IMR-90 (cell line): ENCODE measurements around the gene TMEM131L. TPM values are rescaled to one million over a fixed set of nuclear protein-coding genes. Genes with fewer than 3 reads are reported as not detected.

ENCODE experiments used
- ATAC-seq: fragments of 200-7000 bp; cut with Tn5 transposase; 2 replicates; pipeline ENCODE4 v1.9.1; 2020; ENCODE audit warnings: low read depth, mild to moderate bottlenecking, moderate library complexity
- BruUV-seq: library from RNA; stranded (reverse); fragments of 400-500 nt; replicated peaks from 2 replicates; lab custom pipeline; 2021; lab: Mats Ljungman, UMichigan
- CTCF ChIA-PET: fragments of 300-600 bp; formaldehyde crosslinking; extraction: SDS; loops from one replicate; lab custom pipeline; 2021; ENCODE audit warnings: antibody characterized with exemption; lab: Yijun Ruan, JAX
- POLR2A ChIA-PET: fragments of 300-600 bp; sonication (Branson Sonifier 250); formaldehyde crosslinking; loops from one replicate; lab custom pipeline; 2022; ENCODE audit warnings: antibody characterized with exemption; ENCODE audit not compliant: unreplicated experiment; lab: Charles Lee
- DNase-seq: peaks from one replicate; pipeline ENCODE4 v3.0.0; 2013
- H2AFZ ChIP-seq: replicated peaks from 2 replicates; pipeline ENCODE3; 2013; ENCODE audit warnings: low read length, mild to moderate bottlenecking; ENCODE audit not compliant: poor library complexity
- H2AK5ac ChIP-seq: 2 replicates; pipeline ENCODE4 v1.6.1; 2013; ENCODE audit warnings: low read depth, low read length, inconsistent platforms
- H2AK9ac ChIP-seq: replicated peaks from 2 replicates; pipeline ENCODE3; 2013; ENCODE audit warnings: mild to moderate bottlenecking, low read depth, low read length, moderate library complexity; ENCODE audit not compliant: poor library complexity
- H2BK120ac ChIP-seq: 2 replicates; pipeline ENCODE4 v1.6.1; 2013; ENCODE audit warnings: low read depth, low read length, inconsistent platforms
- H2BK15ac ChIP-seq: 3 replicates; pipeline ENCODE4 v1.6.1; 2013; ENCODE audit warnings: low read depth, low read length, inconsistent platforms
- H2BK20ac ChIP-seq: 2 replicates; pipeline ENCODE4 v1.6.1; 2013; ENCODE audit warnings: low read depth, mild to moderate bottlenecking, inconsistent platforms, low read length, moderate library complexity
- H2BK5ac ChIP-seq: 2 replicates; pipeline ENCODE4 v1.6.1; 2013; ENCODE audit warnings: mild to moderate bottlenecking, low read depth, low read length, inconsistent platforms; ENCODE audit not compliant: poor library complexity, severe bottlenecking
- H3K14ac ChIP-seq: replicated peaks from 2 replicates; pipeline ENCODE4 v1.6.1; 2013; ENCODE audit warnings: low read depth, low read length, inconsistent platforms
- H3K18ac ChIP-seq: 2 replicates; pipeline ENCODE4 v1.6.1; 2013; ENCODE audit warnings: low read depth, low read length, control low read depth
- H3K23ac ChIP-seq: 2 replicates; pipeline ENCODE4 v1.6.1; 2013; ENCODE audit warnings: low read depth, low read length, inconsistent platforms
- H3K27ac ChIP-seq: 2 replicates; pipeline ENCODE4 v1.5.1; 2013; ENCODE audit warnings: mild to moderate bottlenecking, control low read depth, low read length; ENCODE audit not compliant: insufficient read depth
- H3K27me3 ChIP-seq: 2 replicates; pipeline ENCODE4 v1.6.1; 2013; ENCODE audit warnings: low read length; ENCODE audit not compliant: control insufficient read depth, insufficient read depth
- H3K36me3 ChIP-seq: 2 replicates; pipeline ENCODE4 v1.6.1; 2013; ENCODE audit warnings: low read length, mixed read lengths; ENCODE audit not compliant: control insufficient read depth, insufficient read depth
- H3K4ac ChIP-seq: 2 replicates; pipeline ENCODE4 v1.6.1; 2013; ENCODE audit warnings: low read depth, low read length, inconsistent platforms
- H3K4me1 ChIP-seq: 2 replicates; pipeline ENCODE4 v1.6.1; 2013; ENCODE audit warnings: low read length, mixed read lengths; ENCODE audit not compliant: control insufficient read depth, insufficient read depth
- H3K4me2 ChIP-seq: 2 replicates; pipeline ENCODE4 v1.6.1; 2013; ENCODE audit warnings: low read depth, mild to moderate bottlenecking, control low read depth, low read length, moderate library complexity
- H3K4me3 ChIP-seq: 2 replicates; pipeline ENCODE4 v1.5.1; 2013; ENCODE audit warnings: low read depth, mild to moderate bottlenecking, control low read depth, low read length, moderate library complexity; ENCODE audit not compliant: insufficient read depth
- H3K56ac ChIP-seq: 2 replicates; pipeline ENCODE4 v1.6.1; 2013; ENCODE audit warnings: low read length, inconsistent platforms; ENCODE audit not compliant: insufficient read depth; ENCODE audit errors: extremely low read depth
- H3K79me1 ChIP-seq, 2 experiments: 2 replicates each; pipeline ENCODE4 v1.6.1; 2013; ENCODE audit warnings: low read length in 2 of 2, inconsistent platforms in 1 of 2, low read depth in 1 of 2
- H3K9ac ChIP-seq: 2 replicates; pipeline ENCODE4 v1.6.1; 2013; ENCODE audit warnings: low read depth, low read length, control low read depth
- H3K9me1 ChIP-seq: 2 replicates; pipeline ENCODE4 v1.6.1; 2013; ENCODE audit warnings: low read length, inconsistent platforms; ENCODE audit not compliant: insufficient read depth
- H3K9me3 ChIP-seq: 2 replicates; pipeline ENCODE4 v1.6.1; 2013; ENCODE audit warnings: low read length; ENCODE audit not compliant: control insufficient read depth, insufficient read depth
- H4K20me1 ChIP-seq: 2 replicates; pipeline ENCODE4 v1.6.1; 2013; ENCODE audit warnings: low read length, inconsistent platforms; ENCODE audit not compliant: insufficient read depth
- H4K5ac ChIP-seq: 2 replicates; pipeline ENCODE4 v1.6.1; 2013; ENCODE audit warnings: mild to moderate bottlenecking, low read depth, low read length, control low read depth
- H4K8ac ChIP-seq, 2 experiments: 2 replicates each; pipeline ENCODE4 v1.6.1; 2013; ENCODE audit warnings: low read depth in 2 of 2, low read length in 2 of 2, control low read depth in 1 of 2, inconsistent platforms in 1 of 2
- H4K91ac ChIP-seq: 2 replicates; pipeline ENCODE4 v1.6.1; 2013; ENCODE audit warnings: low read depth, low read length, inconsistent platforms; ENCODE audit not compliant: insufficient read depth
- BHLHE40 ChIP-seq: fragments of 150-350 bp; IDR thresholded peaks from 2 replicates; pipeline ENCODE4 v1.6.1; 2016; ENCODE audit warnings: mild to moderate bottlenecking, low read depth, low read length
- CEBPB ChIP-seq: IDR thresholded peaks from 2 replicates; pipeline ENCODE4 v1.6.1; 2012; ENCODE audit warnings: low read depth, low read length, improper control_type of control experiment
- CHD1 ChIP-seq: IDR thresholded peaks from 2 replicates; pipeline ENCODE4 v1.6.1; 2012; ENCODE audit warnings: low read depth, low read length, improper control_type of control experiment
- FOS ChIP-seq: fragments of 150-350 bp; IDR thresholded peaks from 2 replicates; pipeline ENCODE4 v1.6.1; 2016; ENCODE audit warnings: low read depth, low read length
- MAFK ChIP-seq: IDR thresholded peaks from 2 replicates; pipeline ENCODE4 v1.6.1; 2012; ENCODE audit warnings: low read depth, low read length, improper control_type of control experiment
- MAZ ChIP-seq: IDR thresholded peaks from 2 replicates; pipeline ENCODE4 v1.6.1; 2012; ENCODE audit warnings: low read depth, mild to moderate bottlenecking, low read length, improper control_type of control experiment, moderate library complexity, borderline replicate concordance
- MXI1 ChIP-seq: IDR thresholded peaks from 2 replicates; pipeline ENCODE4 v1.6.1; 2012; ENCODE audit warnings: low read depth, mild to moderate bottlenecking, low read length, moderate library complexity, borderline replicate concordance
- NFE2L2 ChIP-seq: fragments of 150-350 bp; IDR thresholded peaks from 2 replicates; pipeline ENCODE4 v1.6.1; 2016; ENCODE audit warnings: low read depth, mild to moderate bottlenecking, low read length
- POLR2A ChIP-seq: IDR thresholded peaks from 2 replicates; pipeline ENCODE4 v1.6.1; 2012; ENCODE audit warnings: mild to moderate bottlenecking, low read depth, low read length
- RAD21 ChIP-seq: IDR thresholded peaks from 2 replicates; pipeline ENCODE4 v1.6.1; 2012; ENCODE audit warnings: low read length, improper control_type of control experiment
- RCOR1 ChIP-seq: IDR thresholded peaks from 2 replicates; pipeline ENCODE4 v1.6.1; 2012; ENCODE audit warnings: mild to moderate bottlenecking, low read length, improper control_type of control experiment; ENCODE audit not compliant: insufficient replicate concordance
- RFX5 ChIP-seq: IDR thresholded peaks from 2 replicates; pipeline ENCODE4 v1.8.0; 2012; ENCODE audit warnings: low read depth, mild to moderate bottlenecking, low read length, moderate library complexity
- SMC3 ChIP-seq: fragments of 150-350 bp; IDR thresholded peaks from 2 replicates; pipeline ENCODE4 v1.6.1; 2016; ENCODE audit warnings: low read depth, mild to moderate bottlenecking, antibody characterized with exemption, low read length, moderate library complexity
- WGBS, 2 experiments: methylation state at CpG; one replicate each; pipeline versions ENCODE4 v1.1.5 to v1.1.7; 2013; ENCODE audit warnings: missing lambda C conversion rate in 2 of 2; ENCODE audit not compliant: insufficient read length in 1 of 2; ENCODE audit errors: extremely low coverage in 2 of 2; 5-methylcytosine and 5-hydroxymethylcytosine counted together
- dilution Hi-C: fragments of 300-500 bp; cut with HindIII; formaldehyde crosslinking; loops from one replicate; pipeline ENCODE4 v1.14.3; 2018; ENCODE audit warnings: low sequenced_read_pairs; ENCODE audit not compliant: unreplicated experiment
- in situ Hi-C: fragments of 300-500 bp; cut with MboI; formaldehyde crosslinking; loops from 3 replicates; pipeline ENCODE4 v1.14.3; 2019; ENCODE audit warnings: low sequenced_read_pairs, inconsistent platforms, mixed read lengths
- intact Hi-C: fragments of 100-400 bp; cut with micrococcal nuclease; formaldehyde crosslinking; loops from 2 replicates; pipeline ENCODE4 v1.10.0; 2022
- polyA plus RNA-seq, 3 experiments: library from polyadenylated mRNA; depleted of rRNA; stranded (reverse); fragments of >200 nt; gene quantifications; 2 replicates each; pipeline ENCODE4 v1.2.3, GENCODE V29; 2012; ENCODE audit warnings: low replicate concordance in 1 of 3
- total RNA-seq: library from RNA; depleted of rRNA; stranded (reverse); fragments of >200 nt; gene quantifications from 2 replicates; pipeline ENCODE4 v1.2.3, GENCODE V29; 2012
- TF ChIP-seq, protein P1 (sequence below): fragments of 150-350 bp; IDR thresholded peaks from 2 replicates; pipeline ENCODE4 v1.6.1; 2017; ENCODE audit warnings: mild to moderate bottlenecking, antibody characterized with exemption, low read length, low read depth
- TF ChIP-seq, protein P2 (sequence below): conservative IDR thresholded peaks from 2 replicates; pipeline ENCODE4 v1.5.1; 2012; ENCODE audit warnings: mild to moderate bottlenecking, low read depth, low read length, improper control_type of control experiment
- TF ChIP-seq, protein P3 (sequence below): fragments of 150-350 bp; IDR thresholded peaks from 2 replicates; pipeline ENCODE4 v1.6.1; 2016; ENCODE audit warnings: low read depth, mild to moderate bottlenecking, low read length, moderate library complexity, borderline replicate concordance

The TMEM131L gene
- total and polyA plus RNA-seq, 2 of the 4 experiments (the other 2 are of a cell fraction): 8.4 to 23.8 TPM

DNA sequence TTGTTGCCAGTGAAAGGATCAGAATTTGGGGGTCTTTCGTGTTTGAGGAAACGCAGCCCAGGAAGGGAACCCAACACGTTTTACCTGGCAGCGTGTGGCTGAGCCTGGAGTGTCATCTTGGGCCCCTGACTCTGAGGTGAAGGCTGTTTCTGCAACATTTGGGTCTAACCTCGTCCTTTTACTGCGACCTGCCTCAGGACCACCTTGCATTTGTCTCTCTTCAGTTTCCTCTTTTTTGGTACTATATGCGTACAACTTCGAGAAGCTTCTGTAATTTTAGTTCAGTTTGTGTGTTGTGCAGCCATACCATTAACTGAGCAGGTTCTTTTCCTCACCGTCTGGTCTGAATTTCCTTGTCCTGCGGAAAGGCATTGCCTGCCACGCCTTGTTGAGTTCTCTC, 61.5 kb downstream of the TMEM131L start:
- no peaks in the 10 kb centered on the region for H3K9me3 ChIP-seq
- H2AFZ ChIP-seq: no peak overlapping the region
- H2BK15ac ChIP-seq: no peak overlapping the region
- H4K5ac ChIP-seq: no peak overlapping the region
- no TSS peak for BruUV-seq
- DNase-seq: no peak
- H3K79me1 ChIP-seq: peaks cover 4 to 14% of the 10 kb centered on the region in 2 experiments; a peak in 2 of 4 replicates
- no peak overlapping the region for H3K4me2 ChIP-seq
- no peak overlapping the region for H3K23ac ChIP-seq
- no peaks in the 10 kb centered on the region for H4K20me1 ChIP-seq
- H3K4me3 ChIP-seq: no peak overlapping the region
- H2AK5ac ChIP-seq: no peak overlapping the region
- in situ Hi-C loops (no loop called here), intact Hi-C loops (no loop called here), dilution Hi-C loops (no loop called here)
- no peaks in the 10 kb centered on the region for H3K9me1 ChIP-seq
- H3K56ac ChIP-seq: no peak overlapping the region
- no peak overlapping the region for H3K18ac ChIP-seq
- no peak overlapping the region for H3K4ac ChIP-seq
- no peak for ATAC-seq
- ChIA-PET CTCF (no interaction called here), POLR2A (no interaction called here)
- no peak overlapping the region for H3K27ac ChIP-seq
- H3K4me1 ChIP-seq: peaks cover 3% of the 10 kb centered on the region
- no peak overlapping the region for H2AK9ac ChIP-seq
- no peak overlapping the region for H4K91ac ChIP-seq
- H2BK20ac ChIP-seq: no peak overlapping the region
- WGBS, 2 experiments: 94% methylated on average over 5 of the region's 11 CpGs; no CpG with 5 or more reads in 1 of the 2 experiments
- TF ChIP-seq POLR2A: no peak
- TF ChIP-seq MXI1: no peak
- TF ChIP-seq, protein P1, sequence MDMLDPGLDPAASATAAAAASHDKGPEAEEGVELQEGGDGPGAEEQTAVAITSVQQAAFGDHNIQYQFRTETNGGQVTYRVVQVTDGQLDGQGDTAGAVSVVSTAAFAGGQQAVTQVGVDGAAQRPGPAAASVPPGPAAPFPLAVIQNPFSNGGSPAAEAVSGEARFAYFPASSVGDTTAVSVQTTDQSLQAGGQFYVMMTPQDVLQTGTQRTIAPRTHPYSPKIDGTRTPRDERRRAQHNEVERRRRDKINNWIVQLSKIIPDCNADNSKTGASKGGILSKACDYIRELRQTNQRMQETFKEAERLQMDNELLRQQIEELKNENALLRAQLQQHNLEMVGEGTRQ: no peak
- TF ChIP-seq, protein P2, sequence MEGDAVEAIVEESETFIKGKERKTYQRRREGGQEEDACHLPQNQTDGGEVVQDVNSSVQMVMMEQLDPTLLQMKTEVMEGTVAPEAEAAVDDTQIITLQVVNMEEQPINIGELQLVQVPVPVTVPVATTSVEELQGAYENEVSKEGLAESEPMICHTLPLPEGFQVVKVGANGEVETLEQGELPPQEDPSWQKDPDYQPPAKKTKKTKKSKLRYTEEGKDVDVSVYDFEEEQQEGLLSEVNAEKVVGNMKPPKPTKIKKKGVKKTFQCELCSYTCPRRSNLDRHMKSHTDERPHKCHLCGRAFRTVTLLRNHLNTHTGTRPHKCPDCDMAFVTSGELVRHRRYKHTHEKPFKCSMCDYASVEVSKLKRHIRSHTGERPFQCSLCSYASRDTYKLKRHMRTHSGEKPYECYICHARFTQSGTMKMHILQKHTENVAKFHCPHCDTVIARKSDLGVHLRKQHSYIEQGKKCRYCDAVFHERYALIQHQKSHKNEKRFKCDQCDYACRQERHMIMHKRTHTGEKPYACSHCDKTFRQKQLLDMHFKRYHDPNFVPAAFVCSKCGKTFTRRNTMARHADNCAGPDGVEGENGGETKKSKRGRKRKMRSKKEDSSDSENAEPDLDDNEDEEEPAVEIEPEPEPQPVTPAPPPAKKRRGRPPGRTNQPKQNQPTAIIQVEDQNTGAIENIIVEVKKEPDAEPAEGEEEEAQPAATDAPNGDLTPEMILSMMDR: no peak
- no peak for TF ChIP-seq RCOR1
- TF ChIP-seq MAFK: no peak
- TF ChIP-seq CHD1: no peak
- no peak for TF ChIP-seq NFE2L2
- TF ChIP-seq RFX5: no peak
- no peak for TF ChIP-seq RAD21
- no peak for TF ChIP-seq SMC3
- TF ChIP-seq MAZ: no peak
- TF ChIP-seq BHLHE40: no peak
- TF ChIP-seq, protein P3, sequence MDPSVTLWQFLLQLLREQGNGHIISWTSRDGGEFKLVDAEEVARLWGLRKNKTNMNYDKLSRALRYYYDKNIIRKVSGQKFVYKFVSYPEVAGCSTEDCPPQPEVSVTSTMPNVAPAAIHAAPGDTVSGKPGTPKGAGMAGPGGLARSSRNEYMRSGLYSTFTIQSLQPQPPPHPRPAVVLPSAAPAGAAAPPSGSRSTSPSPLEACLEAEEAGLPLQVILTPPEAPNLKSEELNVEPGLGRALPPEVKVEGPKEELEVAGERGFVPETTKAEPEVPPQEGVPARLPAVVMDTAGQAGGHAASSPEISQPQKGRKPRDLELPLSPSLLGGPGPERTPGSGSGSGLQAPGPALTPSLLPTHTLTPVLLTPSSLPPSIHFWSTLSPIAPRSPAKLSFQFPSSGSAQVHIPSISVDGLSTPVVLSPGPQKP: no peak
- no peak for TF ChIP-seq CEBPB
- no peak for TF ChIP-seq FOS
- no peaks in the 10 kb centered on the region for H3K36me3 ChIP-seq
- H3K27me3 ChIP-seq: no peaks in the 10 kb centered on the region
- no peak overlapping the region for H3K14ac ChIP-seq
- H3K9ac ChIP-seq: no peak overlapping the region
- no peak overlapping the region for H2BK5ac ChIP-seq
- H2BK120ac ChIP-seq: no peak overlapping the region
- no peak overlapping the region for H4K8ac ChIP-seq
